ENCODE data around the gene TLCD3B. TPM values are rescaled to one million over a fixed set of nuclear protein-coding genes. Genes with fewer than 3 reads are reported as not detected.

Gene TLCD3B
- polyA plus RNA-seq, 1 donor from 2014 or later: 18.9 TPM

DNA sequence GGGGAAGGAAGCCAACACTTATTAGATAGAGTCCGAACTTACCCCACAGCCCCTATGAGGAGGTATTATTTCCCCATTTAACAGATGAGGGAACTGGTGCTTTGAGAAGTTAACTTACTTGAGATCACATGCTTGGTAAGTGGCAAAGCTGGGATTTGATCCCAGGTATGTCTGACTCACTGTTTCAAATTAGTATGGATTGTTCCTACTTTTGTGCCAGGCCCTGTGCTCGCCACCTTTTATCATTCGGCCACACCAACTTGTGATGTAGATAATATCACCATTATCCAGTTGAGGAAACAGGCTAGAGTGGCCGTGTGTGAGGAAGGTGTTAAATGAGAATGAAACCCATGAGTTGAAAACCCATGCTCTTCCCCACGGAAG, 46.3 kb downstream of the TLCD3B start:
- Histone ChIP-seq H3K79me2 (replicated peaks; ENCODE audit: insufficient read depth, low read length) (no peaks in the 10 kb centered on the region), H3K4me3 (ENCODE audit: low read length) (no peak overlapping the region), H3K4me2 (ENCODE audit: low read length) (no peak overlapping the region), H4K20me1 (ENCODE audit: insufficient read depth) (no peaks in the 10 kb centered on the region), H2AFZ (ENCODE audit: low read depth, low read length) (no peak overlapping the region), H3K9me2 (ENCODE audit: insufficient read depth, low read length) (no peaks in the 10 kb centered on the region), H3K27me3 (ENCODE audit: insufficient read depth, low read depth, low read length) (no peaks in the 10 kb centered on the region), H3K9me3 (ENCODE audit: low read length) (no peaks in the 10 kb centered on the region), H3K9ac (ENCODE audit: low read length) (no peak overlapping the region), H3K27ac (ENCODE audit: low read length) (no peak overlapping the region), H3K36me3 (ENCODE audit: insufficient read depth, low read length) (no peaks in the 10 kb centered on the region), H3F3A (ENCODE audit: insufficient read depth, low read length, poor library complexity, severe bottlenecking) (no peaks in the 10 kb centered on the region)
- TF ChIP-seq EZH2 (IDR thresholded peaks at IDR 0.05; ENCODE audit: borderline replicate concordance, insufficient read depth, low read length, poor library complexity, severe bottlenecking): no peak
- TF ChIP-seq, protein P1, sequence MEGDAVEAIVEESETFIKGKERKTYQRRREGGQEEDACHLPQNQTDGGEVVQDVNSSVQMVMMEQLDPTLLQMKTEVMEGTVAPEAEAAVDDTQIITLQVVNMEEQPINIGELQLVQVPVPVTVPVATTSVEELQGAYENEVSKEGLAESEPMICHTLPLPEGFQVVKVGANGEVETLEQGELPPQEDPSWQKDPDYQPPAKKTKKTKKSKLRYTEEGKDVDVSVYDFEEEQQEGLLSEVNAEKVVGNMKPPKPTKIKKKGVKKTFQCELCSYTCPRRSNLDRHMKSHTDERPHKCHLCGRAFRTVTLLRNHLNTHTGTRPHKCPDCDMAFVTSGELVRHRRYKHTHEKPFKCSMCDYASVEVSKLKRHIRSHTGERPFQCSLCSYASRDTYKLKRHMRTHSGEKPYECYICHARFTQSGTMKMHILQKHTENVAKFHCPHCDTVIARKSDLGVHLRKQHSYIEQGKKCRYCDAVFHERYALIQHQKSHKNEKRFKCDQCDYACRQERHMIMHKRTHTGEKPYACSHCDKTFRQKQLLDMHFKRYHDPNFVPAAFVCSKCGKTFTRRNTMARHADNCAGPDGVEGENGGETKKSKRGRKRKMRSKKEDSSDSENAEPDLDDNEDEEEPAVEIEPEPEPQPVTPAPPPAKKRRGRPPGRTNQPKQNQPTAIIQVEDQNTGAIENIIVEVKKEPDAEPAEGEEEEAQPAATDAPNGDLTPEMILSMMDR (IDR thresholded peaks at IDR 0.05; ENCODE audit: poor library complexity, severe bottlenecking): no peak
- TF ChIP-seq, protein P2, sequence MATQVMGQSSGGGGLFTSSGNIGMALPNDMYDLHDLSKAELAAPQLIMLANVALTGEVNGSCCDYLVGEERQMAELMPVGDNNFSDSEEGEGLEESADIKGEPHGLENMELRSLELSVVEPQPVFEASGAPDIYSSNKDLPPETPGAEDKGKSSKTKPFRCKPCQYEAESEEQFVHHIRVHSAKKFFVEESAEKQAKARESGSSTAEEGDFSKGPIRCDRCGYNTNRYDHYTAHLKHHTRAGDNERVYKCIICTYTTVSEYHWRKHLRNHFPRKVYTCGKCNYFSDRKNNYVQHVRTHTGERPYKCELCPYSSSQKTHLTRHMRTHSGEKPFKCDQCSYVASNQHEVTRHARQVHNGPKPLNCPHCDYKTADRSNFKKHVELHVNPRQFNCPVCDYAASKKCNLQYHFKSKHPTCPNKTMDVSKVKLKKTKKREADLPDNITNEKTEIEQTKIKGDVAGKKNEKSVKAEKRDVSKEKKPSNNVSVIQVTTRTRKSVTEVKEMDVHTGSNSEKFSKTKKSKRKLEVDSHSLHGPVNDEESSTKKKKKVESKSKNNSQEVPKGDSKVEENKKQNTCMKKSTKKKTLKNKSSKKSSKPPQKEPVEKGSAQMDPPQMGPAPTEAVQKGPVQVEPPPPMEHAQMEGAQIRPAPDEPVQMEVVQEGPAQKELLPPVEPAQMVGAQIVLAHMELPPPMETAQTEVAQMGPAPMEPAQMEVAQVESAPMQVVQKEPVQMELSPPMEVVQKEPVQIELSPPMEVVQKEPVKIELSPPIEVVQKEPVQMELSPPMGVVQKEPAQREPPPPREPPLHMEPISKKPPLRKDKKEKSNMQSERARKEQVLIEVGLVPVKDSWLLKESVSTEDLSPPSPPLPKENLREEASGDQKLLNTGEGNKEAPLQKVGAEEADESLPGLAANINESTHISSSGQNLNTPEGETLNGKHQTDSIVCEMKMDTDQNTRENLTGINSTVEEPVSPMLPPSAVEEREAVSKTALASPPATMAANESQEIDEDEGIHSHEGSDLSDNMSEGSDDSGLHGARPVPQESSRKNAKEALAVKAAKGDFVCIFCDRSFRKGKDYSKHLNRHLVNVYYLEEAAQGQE (IDR thresholded peaks at IDR 0.05; ENCODE audit: borderline replicate concordance): no peak
- no peak for TF ChIP-seq TAF1 (IDR thresholded peaks at IDR 0.05; ENCODE audit: low read depth)
- TF ChIP-seq POLR2AphosphoS5 (IDR thresholded peaks at IDR 0.05): no peak
- no peak for TF ChIP-seq EP300 (conservative IDR thresholded peaks at IDR 0.05; ENCODE audit: poor library complexity, severe bottlenecking)
- TF ChIP-seq RAD21 (conservative IDR thresholded peaks at IDR 0.05): no peak
- no peak for TF ChIP-seq SMC3 (conservative IDR thresholded peaks at IDR 0.05; ENCODE audit: poor library complexity)
- TF ChIP-seq MXI1 (conservative IDR thresholded peaks at IDR 0.05; ENCODE audit: poor library complexity, severe bottlenecking): no peak

DNA sequence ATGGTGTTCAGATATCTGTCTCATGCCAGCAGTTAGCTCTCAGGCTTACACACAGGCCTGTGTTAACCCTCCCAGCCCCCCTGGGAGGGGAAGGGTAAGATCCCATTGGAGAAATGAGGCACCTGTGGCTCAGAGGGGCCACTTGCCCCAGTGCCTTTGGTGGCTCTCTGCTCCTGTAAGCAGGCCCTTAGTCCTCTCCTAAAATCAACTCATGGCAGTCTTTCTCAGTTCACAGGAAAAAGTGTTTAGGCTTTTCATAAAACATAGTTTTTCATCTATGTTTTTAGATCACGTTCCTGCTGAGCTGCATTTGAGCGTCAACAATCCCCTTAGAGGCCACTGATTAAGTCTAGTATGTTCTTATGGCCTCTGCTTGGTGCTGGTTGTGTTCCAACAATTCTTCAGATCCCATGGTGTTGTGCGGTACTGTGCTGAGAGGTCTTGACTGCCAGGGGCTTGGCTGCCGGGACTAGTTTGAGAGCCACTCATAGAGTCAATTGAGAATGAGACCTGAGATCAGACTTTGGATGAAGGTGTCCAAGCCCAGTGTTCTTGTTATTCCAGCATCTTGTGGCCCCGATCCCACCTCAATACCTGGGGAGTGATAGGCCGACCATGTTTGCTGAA, 46.8 kb downstream of the TLCD3B start:
- Histone ChIP-seq H3K4me3 (ENCODE audit: low read length) (no peak overlapping the region), H3K9me3 (ENCODE audit: low read length) (no peaks in the 10 kb centered on the region), H3K27me3 (ENCODE audit: insufficient read depth, low read depth, low read length) (no peaks in the 10 kb centered on the region), H3F3A (ENCODE audit: insufficient read depth, low read length, poor library complexity, severe bottlenecking) (no peaks in the 10 kb centered on the region), H2AFZ (ENCODE audit: low read depth, low read length) (no peak overlapping the region), H3K36me3 (ENCODE audit: insufficient read depth, low read length) (no peaks in the 10 kb centered on the region), H3K79me2 (replicated peaks; ENCODE audit: insufficient read depth, low read length) (no peaks in the 10 kb centered on the region), H3K9ac (ENCODE audit: low read length) (no peak overlapping the region), H3K4me2 (ENCODE audit: low read length) (no peak overlapping the region), H3K27ac (ENCODE audit: low read length) (no peak overlapping the region), H4K20me1 (ENCODE audit: insufficient read depth) (no peaks in the 10 kb centered on the region), H3K9me2 (ENCODE audit: insufficient read depth, low read length) (no peaks in the 10 kb centered on the region)
- no peak for TF ChIP-seq EP300 (conservative IDR thresholded peaks at IDR 0.05; ENCODE audit: poor library complexity, severe bottlenecking)
- no peak for TF ChIP-seq POLR2AphosphoS5 (IDR thresholded peaks at IDR 0.05)
- no peak for TF ChIP-seq RAD21 (conservative IDR thresholded peaks at IDR 0.05)
- TF ChIP-seq, protein P1 (IDR thresholded peaks at IDR 0.05; ENCODE audit: poor library complexity, severe bottlenecking): no peak
- TF ChIP-seq, protein P2 (IDR thresholded peaks at IDR 0.05; ENCODE audit: borderline replicate concordance): no peak
- TF ChIP-seq TAF1 (IDR thresholded peaks at IDR 0.05; ENCODE audit: low read depth): no peak
- no peak for TF ChIP-seq EZH2 (IDR thresholded peaks at IDR 0.05; ENCODE audit: borderline replicate concordance, insufficient read depth, low read length, poor library complexity, severe bottlenecking)
- no peak for TF ChIP-seq SMC3 (conservative IDR thresholded peaks at IDR 0.05; ENCODE audit: poor library complexity)
- no peak for TF ChIP-seq MXI1 (conservative IDR thresholded peaks at IDR 0.05; ENCODE audit: poor library complexity, severe bottlenecking)

Data from neural cell (in vitro differentiated cells).